GM19238 (cell line): ENCODE results near the gene GOLPH3L.
"Not testable (repeated sequence)": the region's sequence is repeated elsewhere in the genome, so short reads cannot be mapped to it uniquely, and the experiment has no call there.

Experiments
- DNase-seq: peaks from one replicate; pipeline ENCODE4 v3.0.0; 2011; ENCODE audit warnings: low spot score; ENCODE audit not compliant: insufficient read length

The GOLPH3L gene

DNA sequence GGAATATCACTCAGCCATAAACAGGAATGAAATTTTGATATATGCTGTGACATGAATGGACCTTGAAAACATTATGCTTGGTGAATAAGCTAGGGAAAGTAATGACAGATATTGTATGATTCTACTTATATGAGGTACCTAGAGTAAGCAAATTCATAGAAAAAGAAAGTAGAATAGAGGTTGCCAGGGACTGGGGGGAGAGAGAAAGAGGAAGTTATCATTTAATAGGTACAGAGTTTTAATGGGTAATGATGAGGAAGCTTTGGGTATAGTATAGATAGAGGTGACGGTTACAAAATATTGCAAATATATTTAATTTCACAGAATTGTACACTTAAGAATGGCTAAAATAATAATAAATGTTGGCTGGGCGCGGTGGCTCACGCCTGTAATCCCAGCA, 36.4 kb downstream of the GOLPH3L start:
- DNase-seq: no peak

DNA sequence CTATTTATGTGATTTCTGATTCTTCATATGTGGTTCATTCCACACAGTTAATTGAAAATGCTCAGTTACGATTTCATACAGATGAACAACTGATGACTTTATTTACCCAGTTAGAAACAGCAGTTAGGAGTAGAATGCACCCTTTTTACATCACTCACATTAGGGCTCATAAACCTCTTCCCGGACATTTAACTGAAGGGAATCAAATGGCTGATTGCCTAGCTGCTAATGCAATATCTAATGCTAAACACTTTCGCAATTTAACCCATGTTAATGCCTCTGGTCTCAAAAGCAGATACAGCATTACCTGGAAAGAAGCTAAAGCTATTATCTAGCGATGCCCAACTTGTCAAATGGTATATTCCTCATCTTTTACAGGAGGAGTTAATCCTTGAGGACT, 39.9 kb downstream of the GOLPH3L start:
- DNase-seq: not testable (repeated sequence)

DNA sequence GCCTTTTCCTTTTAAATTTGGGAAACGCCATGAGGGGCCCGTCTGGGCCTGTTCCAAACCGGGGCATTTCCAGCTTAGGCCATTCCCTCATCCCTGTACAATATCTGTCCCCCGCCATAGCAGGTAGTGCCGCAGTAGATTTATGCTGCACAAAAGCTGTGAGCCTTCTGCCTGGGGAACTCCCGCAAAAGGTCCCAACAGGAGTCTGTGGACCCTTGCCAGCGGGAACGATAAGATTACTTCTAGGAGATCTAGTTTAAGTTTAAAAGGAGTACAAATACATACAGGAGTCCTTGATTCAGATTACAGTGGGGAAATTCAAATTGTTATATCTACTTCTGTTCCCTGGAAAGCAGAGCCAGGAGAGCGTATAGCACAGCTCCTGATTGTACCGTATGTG, 42.3 kb downstream of the GOLPH3L start:
- not testable (repeated sequence) for DNase-seq

DNA sequence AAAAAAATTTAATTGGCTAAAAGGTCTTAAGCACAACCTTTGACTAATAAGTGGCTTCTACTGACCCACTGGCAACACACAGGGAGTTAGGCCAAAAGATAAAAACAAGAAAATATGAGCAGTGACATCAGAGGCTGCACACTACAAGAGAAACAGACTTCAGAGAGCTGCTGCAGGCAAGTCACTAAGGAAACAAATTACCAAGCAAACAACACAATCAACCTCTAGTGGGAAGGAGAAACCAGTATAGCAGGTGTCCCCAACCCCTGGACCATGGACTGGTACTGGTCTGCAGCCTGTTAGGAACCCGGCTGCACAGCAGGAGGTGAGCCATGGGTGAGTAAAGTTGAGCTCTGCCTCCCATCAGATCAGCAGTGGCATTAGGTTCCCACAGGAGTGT, 46.8 kb downstream of the GOLPH3L start:
- no peak for DNase-seq

DNA sequence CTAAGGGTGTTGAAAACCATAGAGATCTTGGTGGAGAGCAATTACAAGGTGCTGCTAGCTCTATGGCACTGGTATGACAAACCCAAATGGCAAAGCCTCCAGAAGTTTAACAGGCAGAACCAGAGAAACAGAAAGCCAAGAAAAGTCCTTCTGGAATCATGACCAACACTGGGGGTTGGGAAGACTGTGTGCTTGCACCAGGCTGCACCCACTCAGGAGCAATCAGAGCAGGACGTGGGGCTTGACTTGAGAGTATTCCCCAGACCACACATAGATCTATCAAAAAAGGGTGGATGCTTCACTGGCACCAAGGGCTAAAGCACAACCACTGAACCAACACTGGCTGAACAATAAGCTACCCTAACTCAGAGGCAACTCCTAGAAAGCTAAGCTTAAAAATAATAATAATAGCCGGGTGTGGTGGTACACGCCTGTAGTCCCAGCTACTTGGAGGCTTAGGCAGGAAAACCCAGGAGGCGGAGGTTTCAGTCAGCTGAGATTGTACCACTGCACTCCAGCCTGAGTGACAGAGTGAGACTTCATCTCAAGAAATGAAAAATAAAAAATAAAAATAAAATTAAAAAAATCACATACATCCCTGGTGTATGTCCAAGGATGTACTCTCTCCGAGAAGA, 47.4 kb downstream of the GOLPH3L start:
- DNase-seq: no peak

DNA sequence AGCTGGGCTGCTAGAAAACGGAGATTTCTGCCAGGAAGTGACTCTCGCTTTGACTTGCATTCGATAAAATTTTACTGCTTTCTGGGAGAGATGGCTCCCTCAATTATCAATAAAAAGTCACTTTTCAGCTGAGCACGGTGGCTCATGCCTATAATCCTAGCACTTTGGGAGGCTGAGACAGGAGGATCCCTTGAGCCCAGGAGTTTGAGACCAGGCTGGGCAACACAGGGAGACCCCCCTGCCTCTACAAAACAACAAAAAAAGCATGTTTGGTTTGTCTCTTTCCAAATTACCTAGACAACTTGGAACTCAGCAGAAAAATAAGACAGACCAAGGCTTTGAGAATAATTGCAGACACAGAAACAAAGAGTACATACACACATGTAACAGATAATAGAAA, 54.7 kb downstream of the GOLPH3L start:
- DNase-seq: no peak

DNA sequence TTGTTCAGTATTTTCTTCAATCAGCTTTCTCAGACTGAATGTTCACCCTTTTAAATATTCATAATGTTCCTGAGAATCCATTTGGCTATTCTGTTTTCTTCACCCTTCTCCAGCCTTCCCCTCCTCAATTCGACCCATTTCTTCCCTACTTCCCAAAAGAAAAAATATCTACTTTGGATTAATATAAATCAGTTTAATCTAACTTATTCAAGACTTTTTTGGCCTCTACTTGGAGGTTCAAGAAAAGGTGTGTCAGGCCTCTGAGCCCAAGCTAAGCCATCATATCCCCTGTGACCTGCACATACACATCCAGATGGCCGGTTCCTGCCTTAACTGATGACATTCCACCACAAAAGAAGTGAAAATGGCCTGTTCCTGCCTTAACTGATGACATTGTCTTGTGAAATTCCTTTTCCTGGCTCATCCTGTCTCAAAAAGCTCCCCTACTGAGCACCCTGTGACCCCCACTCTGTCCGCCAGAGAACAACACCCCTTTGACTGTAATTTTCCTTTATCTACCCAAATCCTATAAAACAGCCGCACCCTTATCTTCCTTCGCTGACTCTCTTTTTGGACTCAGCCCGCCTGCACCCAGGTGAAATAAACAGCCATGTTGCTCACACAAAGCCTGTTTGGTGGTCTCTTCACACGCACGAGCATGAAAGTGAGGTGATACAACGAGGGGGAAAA, 55.7 kb downstream of the GOLPH3L start:
- not testable (repeated sequence) for DNase-seq

DNA sequence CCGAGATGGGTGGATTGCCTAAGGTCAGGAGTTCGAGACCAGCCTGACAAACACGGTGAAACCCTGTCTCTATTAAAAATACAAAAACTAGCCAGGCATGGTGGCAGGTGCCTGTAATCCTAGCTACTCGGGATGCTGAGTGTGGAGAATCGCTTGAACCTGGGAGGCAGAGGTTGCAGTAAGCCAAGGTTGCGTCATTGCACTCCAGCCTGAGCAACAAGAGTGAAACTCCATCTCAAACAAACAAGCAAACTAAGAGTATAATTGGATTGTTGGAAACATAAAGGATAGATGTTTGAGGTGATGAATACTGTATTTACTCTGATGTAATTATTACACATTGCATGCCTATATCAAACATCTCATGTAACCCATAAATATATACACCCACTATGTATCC, 58.5 kb downstream of the GOLPH3L start:
- DNase-seq: not testable (repeated sequence)

DNA sequence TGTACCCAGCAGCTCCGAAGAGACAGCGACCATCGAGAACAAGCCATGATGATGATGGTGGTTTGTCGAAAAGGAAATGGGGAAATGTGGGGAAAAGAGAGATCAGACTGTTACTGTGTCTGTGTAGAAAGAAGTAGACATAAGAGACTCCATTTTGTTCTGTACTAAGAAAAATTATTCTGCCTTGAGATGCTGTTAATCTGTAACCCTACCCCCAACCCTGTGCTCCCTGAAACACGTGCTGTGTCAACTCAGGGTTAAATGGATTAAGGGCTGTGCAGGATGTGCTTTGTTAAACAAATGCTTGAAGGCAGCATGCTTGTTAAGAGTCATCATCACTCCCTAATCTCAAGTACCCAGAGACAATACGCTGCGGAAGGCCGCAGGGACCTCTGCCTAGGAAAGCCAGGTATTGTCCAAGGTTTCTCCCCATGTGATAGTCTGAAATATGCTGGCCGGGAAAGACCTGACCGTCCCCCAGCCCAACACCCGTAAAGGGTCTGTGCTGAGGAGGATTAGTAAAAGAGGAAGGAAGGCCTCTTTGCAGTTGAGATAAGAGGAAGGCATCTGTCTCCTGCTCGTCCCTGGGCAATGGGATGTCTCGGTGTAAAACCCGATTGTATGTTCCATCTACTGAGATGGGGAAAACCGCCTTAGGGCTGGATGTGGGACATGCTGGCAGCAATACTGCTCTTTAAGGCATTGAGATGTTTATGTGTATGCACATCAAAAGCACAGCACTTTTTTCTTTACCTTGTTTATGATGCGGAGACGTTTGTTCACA, 61.9 kb downstream of the GOLPH3L start:
- not testable (repeated sequence) for DNase-seq

DNA sequence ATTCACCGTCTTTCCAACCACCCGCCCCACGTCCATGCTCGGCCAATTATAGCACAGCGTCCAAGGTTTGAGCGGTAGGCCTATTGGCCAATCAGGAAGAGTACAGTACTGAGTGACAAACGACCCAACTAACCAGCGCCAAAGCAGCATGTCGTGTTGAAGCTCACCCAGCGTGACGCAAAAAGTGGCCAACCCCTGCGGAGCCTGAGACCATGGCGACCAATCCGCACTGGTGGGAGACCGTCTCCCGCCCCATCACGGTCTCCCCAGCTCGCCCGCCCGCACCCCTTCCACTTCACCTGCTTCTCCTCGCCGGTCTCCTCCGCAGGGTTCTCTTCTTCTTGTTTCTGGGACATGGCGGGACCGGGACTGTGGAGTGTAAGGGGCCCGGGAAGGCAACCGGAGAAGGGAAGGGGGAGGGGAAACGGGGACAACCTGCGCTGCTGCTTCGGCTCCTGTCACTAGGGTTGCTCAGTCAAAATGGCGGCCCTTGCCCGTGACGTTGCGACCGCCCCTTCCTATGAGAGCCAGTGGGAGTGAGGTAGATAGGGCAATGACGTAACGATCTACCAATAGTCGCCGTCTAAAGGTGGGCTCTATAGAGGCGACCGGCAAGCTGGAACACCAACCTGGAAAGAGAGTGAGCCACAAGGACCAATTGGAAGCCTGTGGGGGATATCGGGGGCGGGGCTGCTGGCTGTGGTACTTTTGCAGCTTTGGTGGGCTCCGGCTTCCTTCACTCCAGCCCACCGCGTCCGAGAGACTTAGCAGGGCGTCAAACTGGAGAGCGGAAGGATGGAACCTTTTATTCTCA, 67.6 kb downstream of the GOLPH3L start, which contains the start of gene ENSA:
ENSA (minus strand) TSS at position 498 of the 814 bp plus-strand sequence; CDS start at position 356, 142 bp downstream.
- DNase-seq: peak; percentile 81

DNA sequence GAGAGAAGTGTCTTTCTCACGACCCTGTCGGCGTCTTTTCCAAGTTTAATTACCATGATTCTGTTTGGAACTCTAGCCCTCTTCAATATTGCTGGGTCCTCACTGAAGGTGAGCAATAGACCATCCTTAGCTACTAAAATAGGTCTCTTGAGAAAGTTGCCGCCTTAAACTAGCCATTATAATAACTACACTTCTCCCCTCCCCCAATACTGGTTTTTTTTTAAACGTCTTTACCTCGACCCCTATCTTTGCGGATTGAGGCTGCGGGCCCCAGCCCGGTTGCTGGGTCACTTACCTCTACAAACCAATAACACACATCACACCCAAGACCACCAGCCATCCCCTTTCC, 68.2 kb downstream of the GOLPH3L start:
- DNase-seq: no peak

DNA sequence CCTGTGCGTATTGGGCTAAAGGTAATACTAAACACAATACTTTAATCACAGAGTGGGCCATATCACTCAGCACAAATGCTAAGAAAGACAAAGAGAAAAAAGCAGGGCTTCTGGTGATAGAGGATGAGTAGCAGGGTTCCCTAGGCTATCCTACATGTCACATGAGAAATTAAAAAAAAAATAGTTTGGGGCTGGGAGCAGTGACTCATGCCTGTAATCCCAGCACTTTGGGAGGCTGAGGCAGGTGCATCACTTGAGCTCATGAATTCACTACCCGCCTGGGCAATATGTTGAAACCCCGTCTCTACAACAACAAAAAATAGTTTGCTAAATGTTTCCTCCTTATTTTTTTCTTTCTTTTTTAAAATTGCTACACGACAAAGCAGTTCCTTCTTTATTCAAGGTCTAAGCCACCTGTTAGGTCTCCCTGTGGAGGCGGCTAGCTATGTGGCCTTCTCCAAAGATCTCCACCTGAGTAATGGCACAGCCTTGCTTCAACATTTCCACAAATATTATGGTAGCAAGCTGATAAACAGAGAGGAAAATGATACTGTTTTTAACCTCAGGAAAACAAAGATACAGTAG, 69.0 kb downstream of the GOLPH3L start:
- DNase-seq: no peak

DNA sequence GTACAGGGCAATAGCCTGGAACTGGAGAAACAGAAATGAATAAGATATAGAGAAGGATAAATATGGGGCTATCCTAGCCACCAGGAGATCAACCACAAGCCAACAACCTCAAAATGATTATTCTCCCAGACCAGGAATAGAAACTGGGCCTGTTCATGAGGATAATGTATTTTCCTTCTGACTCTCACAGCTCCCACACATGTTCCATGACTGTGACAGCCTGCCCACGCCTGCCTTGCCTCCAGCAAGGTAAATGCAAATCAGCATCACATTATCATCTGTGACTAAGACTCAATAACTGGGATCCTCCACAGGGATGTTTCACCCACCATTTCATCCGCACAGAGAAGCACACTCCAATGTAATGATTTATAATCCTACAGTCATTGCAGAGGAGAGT, 70.8 kb downstream of the GOLPH3L start:
- DNase-seq: no peak

DNA sequence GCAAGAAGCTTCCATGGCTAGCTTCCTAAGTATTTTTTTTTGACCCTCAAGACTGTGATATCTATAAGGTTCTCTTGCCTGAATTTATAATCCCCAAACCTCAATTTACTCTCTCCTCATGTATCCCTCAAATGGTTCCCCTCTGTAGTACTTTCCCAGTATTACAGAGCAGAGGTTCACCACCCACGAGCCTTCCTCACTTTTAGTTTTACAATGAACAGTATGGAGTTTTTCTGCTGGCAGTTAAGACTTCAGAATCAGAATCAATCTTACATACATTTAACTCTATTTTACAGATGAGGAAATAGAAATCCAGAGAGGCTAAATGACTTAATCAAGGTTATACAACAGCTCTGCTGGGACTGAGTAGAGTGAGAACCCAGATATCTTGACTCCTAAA, 72.4 kb downstream of the GOLPH3L start:
- DNase-seq: not testable (repeated sequence)

DNA sequence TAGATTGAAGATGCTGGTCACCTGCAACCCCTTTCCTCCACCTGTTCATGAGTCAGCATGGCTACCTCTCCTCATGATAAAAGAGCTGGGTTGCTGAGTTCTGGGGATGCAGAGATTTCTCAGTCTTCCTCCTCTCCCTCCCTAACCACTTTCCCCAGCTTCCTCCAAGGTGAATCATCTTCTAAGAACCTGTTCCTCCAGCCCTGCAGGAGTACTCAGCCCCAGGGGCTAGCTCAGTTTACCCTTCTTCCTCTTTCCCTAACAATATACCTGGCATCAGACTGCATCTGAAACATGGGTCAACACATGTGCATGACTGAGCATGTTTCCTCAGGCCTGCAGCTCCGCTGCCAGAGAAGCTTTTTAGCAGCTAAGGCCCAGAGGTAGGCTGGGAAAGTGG, 72.8 kb downstream of the GOLPH3L start:
- DNase-seq: not testable (repeated sequence)

DNA sequence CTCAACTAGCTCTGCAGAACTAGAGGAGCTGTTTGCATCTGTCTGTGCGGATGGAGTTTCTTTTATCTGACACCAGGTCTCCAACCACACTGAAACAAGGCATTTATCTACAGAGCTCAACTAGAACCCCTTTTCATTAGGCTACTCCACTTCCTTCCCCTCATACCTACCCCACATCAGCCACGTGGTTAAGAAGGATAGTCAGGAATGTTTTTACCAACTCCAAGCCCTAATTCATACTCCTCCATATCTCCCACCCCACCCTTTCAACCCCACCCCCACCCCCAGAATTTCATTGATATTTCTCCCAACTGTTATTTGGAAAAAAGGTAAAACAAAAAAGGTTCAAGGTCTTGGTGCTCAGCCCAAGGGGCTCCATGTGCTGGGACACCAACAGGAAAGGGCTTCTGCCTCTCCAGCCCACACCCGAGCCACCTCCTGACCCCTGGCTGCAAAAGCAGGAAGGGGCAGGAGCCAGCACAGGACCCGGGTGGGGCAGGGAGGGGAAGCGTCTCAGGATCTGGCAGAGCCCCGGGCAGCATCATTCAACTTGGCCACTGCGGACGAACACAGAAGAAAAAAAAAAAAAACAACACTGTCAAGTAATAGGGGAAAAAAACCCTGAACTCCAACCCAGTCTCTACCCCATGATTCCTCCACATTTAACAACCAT, 74.5 kb downstream of the GOLPH3L start:
- DNase-seq: no peak

DNA sequence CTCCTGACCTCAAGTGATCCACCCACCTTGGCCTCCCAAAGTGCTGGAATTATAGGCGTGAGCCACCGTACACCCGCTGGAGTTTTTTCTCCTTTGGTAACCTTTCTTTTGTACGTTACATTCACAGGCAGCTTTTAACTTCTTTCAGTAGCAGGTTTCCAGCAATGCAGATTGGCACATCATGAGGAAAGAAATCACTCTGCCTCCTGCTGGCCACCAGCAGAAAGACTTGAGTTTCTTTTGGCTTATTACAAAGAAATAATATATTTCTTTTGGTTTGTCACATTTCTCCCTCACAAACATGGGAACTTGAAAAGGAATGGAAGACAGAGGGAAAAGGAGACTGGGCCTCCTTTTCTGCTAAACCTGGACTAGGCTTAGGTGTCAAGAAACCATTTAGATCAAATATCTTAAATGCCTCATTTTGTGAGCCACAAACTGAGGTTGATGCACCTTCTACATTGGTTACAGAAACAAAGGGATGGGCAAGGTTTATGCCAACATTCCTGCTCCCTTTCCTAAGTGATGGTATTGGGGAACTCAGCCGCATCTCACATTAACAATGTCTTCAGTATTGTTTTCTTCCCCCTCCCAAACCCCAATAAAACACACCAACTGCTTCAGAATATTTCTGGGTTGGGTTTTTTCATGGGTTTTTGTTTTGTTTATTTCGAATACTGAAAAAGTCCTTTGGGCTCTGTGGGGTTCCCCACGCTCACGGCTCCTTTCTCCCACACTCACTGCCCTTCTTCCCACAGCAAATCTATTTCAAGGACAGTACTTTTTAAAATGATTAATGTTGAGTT, 75.3 kb downstream of the GOLPH3L start:
- DNase-seq: peak; percentile 42

DNA sequence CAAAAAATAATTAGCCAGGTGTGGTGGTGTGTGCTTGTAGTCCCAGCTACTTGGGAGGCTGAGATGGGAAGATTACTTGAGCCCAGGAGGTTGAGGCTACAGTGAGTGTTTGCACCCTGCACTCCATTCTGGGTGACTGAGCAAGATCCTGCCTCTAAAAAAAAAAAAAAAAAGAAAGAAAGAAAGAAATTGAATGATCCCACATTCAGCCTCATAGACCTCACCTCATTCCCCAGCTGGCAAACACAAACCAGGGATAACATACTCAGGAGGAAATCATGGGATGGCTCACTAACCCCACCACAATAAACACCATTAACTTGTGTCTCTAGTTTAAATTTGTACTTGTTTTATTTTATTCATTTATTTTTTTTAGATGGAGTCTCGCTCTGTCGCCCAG, 76.0 kb downstream of the GOLPH3L start:
- no peak for DNase-seq

DNA sequence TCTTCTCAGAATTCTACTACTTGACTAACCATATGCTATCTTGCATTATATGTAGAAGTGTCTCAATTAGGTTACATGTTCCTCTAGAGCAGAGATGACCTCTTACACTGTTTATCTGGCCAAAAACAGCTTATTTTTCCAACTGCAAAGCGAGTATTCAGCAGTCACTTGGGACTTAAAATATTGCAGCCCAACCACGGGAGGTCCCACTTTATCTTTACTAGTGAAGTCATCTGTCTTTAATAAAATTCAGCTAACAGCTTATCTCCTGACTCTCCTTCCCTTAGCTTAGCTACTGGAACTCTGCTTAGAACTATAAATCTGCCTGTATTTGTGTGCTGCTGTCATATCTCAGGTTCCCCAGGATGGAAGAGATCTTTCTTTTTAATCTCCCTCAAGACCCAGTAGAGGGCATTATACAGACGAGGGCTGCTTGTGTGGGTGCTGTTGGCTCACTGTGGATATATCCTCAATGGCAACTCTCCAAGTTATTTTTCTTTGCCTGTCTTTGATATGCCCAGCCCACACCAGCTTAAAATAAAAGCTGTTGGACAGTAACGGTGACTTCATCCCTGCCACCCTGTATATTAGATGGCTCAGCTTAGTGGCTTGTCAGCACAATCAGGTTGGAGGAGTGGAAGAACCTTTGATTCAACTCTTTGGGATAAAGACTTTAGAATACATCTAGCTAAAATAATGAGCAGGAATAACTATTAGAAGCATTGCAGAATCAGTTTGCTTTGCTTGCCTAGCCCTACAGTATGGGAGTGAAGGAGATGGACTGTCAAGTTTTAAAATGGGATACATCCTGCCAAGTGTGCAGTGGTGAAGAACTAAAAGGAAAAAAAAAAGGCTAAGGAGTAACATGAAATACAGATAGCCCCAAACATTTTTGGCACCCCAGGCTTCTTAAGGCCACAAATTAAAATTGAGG, 77.1 kb downstream of the GOLPH3L start:
- no peak for DNase-seq
